Vagina (tissue), 2 donors: ENCODE data around the gene PNLIP. TPM values are rescaled to one million over a fixed set of nuclear protein-coding genes. Genes with fewer than 3 reads are reported as not detected.

Experiments
- DNase-seq, 2 donors: peaks; one replicate each; pipeline ENCODE4 v3.0.0-alpha.2; 2017; ENCODE audit errors: extremely low spot score in 2 of 2
- H3K27ac ChIP-seq: fragments of 200-600 bp; sonication (generic); one replicate; pipeline ENCODE4 v1.5.1; 2019
- H3K27me3 ChIP-seq: fragments of 200-600 bp; sonication (generic); one replicate; pipeline ENCODE4 v1.5.1; 2019
- H3K36me3 ChIP-seq, 2 donors: fragments of 200-600 bp; sonication (generic); one replicate each; pipeline ENCODE4 v1.5.1; 2017 to 2019
- H3K4me1 ChIP-seq: fragments of 200-600 bp; sonication (generic); one replicate; pipeline ENCODE4 v1.5.1; 2019
- H3K4me3 ChIP-seq, 2 donors: fragments of 200-600 bp; sonication (generic); 1 replicate in 1 of 2; 2 replicates in 1 of 2; pipeline ENCODE4 v1.5.1; 2016 to 2019
- H3K9me3 ChIP-seq: fragments of 200-600 bp; sonication (generic); one replicate; pipeline ENCODE4 v1.5.1; 2019
- POLR2A ChIP-seq, 2 donors: fragments of 450-650 bp; IDR thresholded peaks; one replicate each; pipeline ENCODE4 v1.6.1; 2017; ENCODE audit warnings: antibody characterized with exemption in 2 of 2, mild to moderate bottlenecking in 2 of 2, moderate library complexity in 2 of 2
- POLR2AphosphoS5 ChIP-seq, 2 donors: sonication (generic); formaldehyde crosslinking; IDR thresholded peaks; one replicate each; pipeline ENCODE4 v1.9.0; 2017; ENCODE audit warnings: antibody characterized with exemption in 2 of 2, mild to moderate bottlenecking in 2 of 2, low read depth in 1 of 2; ENCODE audit not compliant: insufficient read depth in 1 of 2
- intact Hi-C: fragments of 100-400 bp; cut with DNase I; formaldehyde crosslinking; loops from one replicate; pipeline ENCODE4 v1.15.1; 2023
- total RNA-seq: library from RNA; depleted of rRNA; stranded (reverse); fragments of >200 nt; gene quantifications from one replicate; pipeline ENCODE4 v1.2.3, GENCODE V29; 2016
- TF ChIP-seq, protein P1 (sequence below), 3 experiments: fragments of 450-650 bp in 2 of 3; fragments of 200-600 bp in 1 of 3; sonication (generic) in 1 of 3; IDR thresholded peaks; one replicate each; pipeline ENCODE4 v1.5.1; 2017 to 2019; ENCODE audit warnings: antibody characterized with exemption in 3 of 3, mild to moderate bottlenecking in 2 of 3, moderate library complexity in 2 of 3

PNLIP gene
- total RNA-seq: not detected

DNA sequence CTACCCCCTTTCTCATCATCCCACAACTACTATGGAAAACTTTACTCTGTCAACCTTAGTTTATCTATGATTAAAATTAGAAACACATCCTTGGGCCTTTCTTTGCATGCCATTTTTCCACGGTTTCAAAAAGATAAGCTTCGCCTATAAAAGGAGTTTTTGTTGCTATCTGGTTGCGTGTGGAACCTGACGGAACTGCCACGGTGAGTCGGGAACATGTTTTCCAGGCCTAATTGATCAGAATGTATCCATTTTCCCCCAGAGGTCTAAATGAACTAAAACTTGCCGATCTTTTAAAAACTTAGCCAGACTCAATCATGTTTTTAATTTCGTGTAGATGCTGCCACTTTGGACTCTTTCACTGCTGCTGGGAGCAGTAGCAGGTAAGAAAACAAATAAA is at the start of gene PNLIP:
PNLIP (plus strand) TSS at position 176 of the 400 bp plus-strand sequence; CDS start at position 338, 162 bp downstream.
- Histone ChIP-seq H3K4me3 (no peak within 1 kb of the TSS), H3K36me3 (no peaks in the 10 kb centered on the region), H3K4me1 (no peaks in the 10 kb centered on the region), H3K27me3 (no peaks in the 10 kb centered on the region), H3K9me3 (no peaks in the 10 kb centered on the region), H3K27ac (no peak within 1 kb of the TSS)
- no peak for DNase-seq
- TF ChIP-seq, protein P1, sequence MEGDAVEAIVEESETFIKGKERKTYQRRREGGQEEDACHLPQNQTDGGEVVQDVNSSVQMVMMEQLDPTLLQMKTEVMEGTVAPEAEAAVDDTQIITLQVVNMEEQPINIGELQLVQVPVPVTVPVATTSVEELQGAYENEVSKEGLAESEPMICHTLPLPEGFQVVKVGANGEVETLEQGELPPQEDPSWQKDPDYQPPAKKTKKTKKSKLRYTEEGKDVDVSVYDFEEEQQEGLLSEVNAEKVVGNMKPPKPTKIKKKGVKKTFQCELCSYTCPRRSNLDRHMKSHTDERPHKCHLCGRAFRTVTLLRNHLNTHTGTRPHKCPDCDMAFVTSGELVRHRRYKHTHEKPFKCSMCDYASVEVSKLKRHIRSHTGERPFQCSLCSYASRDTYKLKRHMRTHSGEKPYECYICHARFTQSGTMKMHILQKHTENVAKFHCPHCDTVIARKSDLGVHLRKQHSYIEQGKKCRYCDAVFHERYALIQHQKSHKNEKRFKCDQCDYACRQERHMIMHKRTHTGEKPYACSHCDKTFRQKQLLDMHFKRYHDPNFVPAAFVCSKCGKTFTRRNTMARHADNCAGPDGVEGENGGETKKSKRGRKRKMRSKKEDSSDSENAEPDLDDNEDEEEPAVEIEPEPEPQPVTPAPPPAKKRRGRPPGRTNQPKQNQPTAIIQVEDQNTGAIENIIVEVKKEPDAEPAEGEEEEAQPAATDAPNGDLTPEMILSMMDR (IDR thresholded peaks at IDR 0.05): no peak
- TF ChIP-seq POLR2A (IDR thresholded peaks at IDR 0.05): no peak
- TF ChIP-seq POLR2AphosphoS5 (IDR thresholded peaks at IDR 0.05; ENCODE audit: insufficient read depth in 1 of 2, low read depth in 1 of 2): no peak
- intact Hi-C loops: no loop called here

DNA sequence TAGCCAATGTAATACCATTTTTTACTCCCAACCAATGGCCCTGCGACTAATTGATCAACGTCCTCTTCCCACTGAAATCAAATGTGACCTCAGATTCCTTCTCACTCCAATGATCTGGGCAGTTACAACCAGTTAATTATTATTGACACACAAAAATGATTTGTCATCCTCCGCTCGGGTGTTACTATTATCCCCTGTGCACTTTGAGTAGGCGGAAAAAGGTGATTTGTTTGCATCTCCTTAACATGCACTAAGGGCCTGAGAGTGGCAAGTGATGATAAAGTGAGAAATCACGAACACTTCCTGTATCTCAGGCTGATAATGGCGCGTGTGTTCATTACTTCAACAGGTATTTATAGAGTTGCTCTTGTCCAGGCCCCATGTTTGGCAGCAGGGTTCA is 40.9 kb upstream of the PNLIP start:
- TF ChIP-seq POLR2AphosphoS5 (IDR thresholded peaks at IDR 0.05; ENCODE audit: insufficient read depth in 1 of 2, low read depth in 1 of 2): no peak
- TF ChIP-seq POLR2A (IDR thresholded peaks at IDR 0.05): no peak
- TF ChIP-seq, protein P1 (IDR thresholded peaks at IDR 0.05): no peak
- Histone ChIP-seq H3K4me3 (no peak overlapping the region), H3K4me1 (no peaks in the 10 kb centered on the region), H3K9me3 (no peaks in the 10 kb centered on the region), H3K27ac (no peak overlapping the region), H3K27me3 (no peaks in the 10 kb centered on the region), H3K36me3 (no peaks in the 10 kb centered on the region)
- intact Hi-C loops: no loop called here
- DNase-seq: no peak

DNA sequence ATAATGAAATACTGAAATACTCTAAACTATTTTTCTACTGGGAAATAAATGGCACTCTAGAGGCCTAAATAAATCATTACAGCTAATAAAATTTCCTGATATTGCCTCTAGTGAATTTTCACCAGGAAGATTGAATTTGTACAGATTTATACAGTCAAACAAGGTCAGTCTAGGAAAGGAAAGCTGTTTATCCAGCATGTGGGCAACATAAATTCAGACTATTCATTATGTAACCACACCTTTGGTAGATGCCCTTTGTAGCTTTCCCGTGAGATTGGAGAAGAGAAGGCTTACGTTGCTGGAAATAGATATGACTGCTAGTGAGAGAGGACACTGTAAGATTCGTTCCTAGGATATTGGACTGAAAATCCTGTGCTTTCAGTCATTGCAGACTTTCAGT is 35.2 kb upstream of the PNLIP start:
- Histone ChIP-seq H3K27me3 (no peaks in the 10 kb centered on the region), H3K4me1 (no peaks in the 10 kb centered on the region), H3K27ac (no peak overlapping the region), H3K4me3 (no peak overlapping the region), H3K36me3 (no peaks in the 10 kb centered on the region), H3K9me3 (no peaks in the 10 kb centered on the region)
- TF ChIP-seq, protein P1 (IDR thresholded peaks at IDR 0.05): no peak
- TF ChIP-seq POLR2AphosphoS5 (IDR thresholded peaks at IDR 0.05; ENCODE audit: insufficient read depth in 1 of 2, low read depth in 1 of 2): no peak
- TF ChIP-seq POLR2A (IDR thresholded peaks at IDR 0.05): no peak
- intact Hi-C loops: no loop called here
- no peak for DNase-seq

- Histone ChIP-seq H3K9me3 (no peaks in the 10 kb centered on the region), H3K4me3 (no peak overlapping the region), H3K27ac (no peak overlapping the region), H3K27me3 (no peaks in the 10 kb centered on the region), H3K36me3 (no peaks in the 10 kb centered on the region), H3K4me1 (no peaks in the 10 kb centered on the region)
- intact Hi-C loops: no loop called here
- DNase-seq: no peak
- TF ChIP-seq, protein P1 (IDR thresholded peaks at IDR 0.05): no peak
- TF ChIP-seq POLR2A (IDR thresholded peaks at IDR 0.05): no peak
- no peak for TF ChIP-seq POLR2AphosphoS5 (IDR thresholded peaks at IDR 0.05; ENCODE audit: insufficient read depth in 1 of 2, low read depth in 1 of 2)
Measured at GRCh38 chr10:116511365-116511764, 34.4 kb upstream of the PNLIP start.

GRCh38 chr10:116521424-116522290 is 24.1 kb upstream of the PNLIP start:
- Histone ChIP-seq H3K9me3 (no peaks in the 10 kb centered on the region), H3K36me3 (no peaks in the 10 kb centered on the region), H3K27me3 (no peaks in the 10 kb centered on the region), H3K27ac (no peak overlapping the region), H3K4me1 (no peaks in the 10 kb centered on the region), H3K4me3 (no peak overlapping the region)
- intact Hi-C loops: no loop called here
- no peak for DNase-seq
- TF ChIP-seq POLR2AphosphoS5 (IDR thresholded peaks at IDR 0.05; ENCODE audit: insufficient read depth in 1 of 2, low read depth in 1 of 2): no peak
- TF ChIP-seq, protein P1 (IDR thresholded peaks at IDR 0.05): peak in 1 of 3 experiments; percentile 35
- TF ChIP-seq POLR2A (IDR thresholded peaks at IDR 0.05): no peak
